Gastroesophageal sphincter (tissue), 3 donors: ENCODE results near the gene FBXW12.

Experiments used
- CTCF ChIP-seq, 4 experiments: fragments of 200-600 bp in 2 of 4; fragments of 450-650 bp in 2 of 4; sonication (generic) in 1 of 4; IDR thresholded peaks; one replicate each; pipeline ENCODE4 v1.5.1; 2017 to 2019; ENCODE audit warnings: antibody characterized with exemption in 4 of 4, mild to moderate bottlenecking in 2 of 4, moderate library complexity in 2 of 4
- EP300 ChIP-seq: sonication (generic); formaldehyde crosslinking; IDR thresholded peaks from one replicate; pipeline ENCODE4 v1.6.1; 2017; ENCODE audit warnings: antibody characterized with exemption, mild to moderate bottlenecking
- POLR2A ChIP-seq, 2 donors: fragments of 450-650 bp; IDR thresholded peaks; one replicate each; pipeline ENCODE4 v1.6.1; 2017; ENCODE audit warnings: antibody characterized with exemption in 2 of 2, mild to moderate bottlenecking in 2 of 2, moderate library complexity in 1 of 2
- POLR2AphosphoS5 ChIP-seq: sonication (generic); formaldehyde crosslinking; IDR thresholded peaks from one replicate; pipeline ENCODE4 v1.6.1; 2017; ENCODE audit warnings: antibody characterized with exemption

- TF ChIP-seq POLR2AphosphoS5 (no peak), CTCF (IDR thresholded peaks at IDR 0.05) (no peak), POLR2A (IDR thresholded peaks at IDR 0.05) (no peak), EP300 (no peak)
Observed at GRCh38 chr3:48338635-48339034, 33.4 kb upstream of the FBXW12 start.
